Osteocyte (in vitro differentiated cells): ENCODE results near the gene ALDOB. TPM values are rescaled to one million over a fixed set of nuclear protein-coding genes. Genes with fewer than 3 reads are reported as not detected.
"Not testable (repeated sequence)": the region's sequence is repeated elsewhere in the genome, so short reads cannot be mapped to it uniquely, and the experiment has no call there.

Experiments used
- DNase-seq: peaks from one replicate; pipeline ENCODE4 v3.0.0; 2021; ENCODE audit warnings: mixed read lengths; ENCODE audit not compliant: unreplicated experiment; ENCODE audit errors: extremely low spot score
- H3K27ac Mint-ChIP-seq: one replicate; pipeline ENCODE4 v1.8.0; 2021; ENCODE audit warnings: mild to moderate bottlenecking, mixed read lengths; ENCODE audit not compliant: unreplicated experiment
- H3K27me3 Mint-ChIP-seq: one replicate; pipeline ENCODE4 v1.8.0; 2021; ENCODE audit warnings: mixed read lengths; ENCODE audit not compliant: unreplicated experiment
- H3K36me3 Mint-ChIP-seq: one replicate; pipeline ENCODE4 v1.8.0; 2021; ENCODE audit warnings: mixed read lengths; ENCODE audit not compliant: unreplicated experiment
- H3K4me1 Mint-ChIP-seq: one replicate; pipeline ENCODE4 v1.8.0; 2021; ENCODE audit warnings: mixed read lengths; ENCODE audit not compliant: unreplicated experiment
- H3K4me3 Mint-ChIP-seq: one replicate; pipeline ENCODE4 v1.8.0; 2021; ENCODE audit warnings: mild to moderate bottlenecking, moderate library complexity, mixed read lengths; ENCODE audit not compliant: unreplicated experiment
- H3K9me3 Mint-ChIP-seq: one replicate; pipeline ENCODE4 v1.8.0; 2021; ENCODE audit warnings: mixed read lengths; ENCODE audit not compliant: unreplicated experiment
- CTCF ChIP-seq: fragments of 200-600 bp; sonication (generic); IDR thresholded peaks from 2 replicates; pipeline ENCODE4 v1.5.0; 2021; ENCODE audit warnings: antibody characterized with exemption, mild to moderate bottlenecking, moderate library complexity
- total RNA-seq: library from RNA; stranded (reverse); gene quantifications from 2 replicates; pipeline ENCODE4 v1.2.1, GENCODE V29; 2021

ALDOB gene
- total RNA-seq, 1 donor from 2014 or later, result not detected

DNA sequence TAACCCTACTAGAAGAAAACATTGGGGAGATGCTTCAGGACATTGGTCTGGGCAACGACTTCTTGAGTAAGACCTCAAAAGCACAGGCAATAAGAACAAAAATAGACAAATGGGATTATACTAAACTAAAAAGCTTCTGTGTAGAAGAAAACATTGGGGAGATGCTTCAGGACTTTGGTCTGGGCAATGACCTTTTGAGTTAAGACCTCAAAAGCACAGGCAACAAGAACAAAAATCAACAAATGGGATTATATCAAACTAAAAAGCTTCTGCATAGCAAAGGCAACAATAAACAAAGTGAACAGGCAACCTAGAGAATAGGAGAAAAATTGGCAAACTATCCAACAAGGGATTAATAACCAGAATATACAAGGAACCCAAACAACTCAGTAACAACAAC is 40.9 kb downstream of the ALDOB start:
- peaks cover 18% of the 10 kb centered on the region for H3K4me1 Mint-ChIP-seq
- peaks cover 32% of the 10 kb centered on the region for H3K36me3 Mint-ChIP-seq
- no peak overlapping the region for H3K27ac Mint-ChIP-seq
- H3K9me3 Mint-ChIP-seq, result peaks cover 20% of the 10 kb centered on the region
- TF ChIP-seq CTCF, result no peak
- H3K4me3 Mint-ChIP-seq, result no peak overlapping the region
- no peak for DNase-seq
- H3K27me3 Mint-ChIP-seq, result no peaks in the 10 kb centered on the region

DNA sequence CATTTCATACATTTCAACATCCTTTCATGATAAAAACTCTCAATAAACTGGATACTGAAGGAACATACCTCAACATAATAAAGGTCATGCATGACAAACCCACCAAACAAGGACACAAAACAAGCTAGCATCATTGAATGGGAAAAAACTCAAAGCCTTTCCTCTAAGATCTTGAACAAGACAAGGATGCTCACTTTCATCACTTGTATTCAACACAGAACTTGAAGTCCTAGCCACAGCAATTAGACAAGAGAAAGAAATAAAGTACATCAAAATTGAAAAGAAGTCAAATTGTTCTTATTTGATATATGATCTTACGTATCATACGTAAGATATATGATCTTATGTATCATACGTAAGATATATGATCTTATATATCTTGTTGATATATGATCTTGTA is 42.4 kb downstream of the ALDOB start:
- peaks cover 20% of the 10 kb centered on the region for H3K9me3 Mint-ChIP-seq
- no peak for TF ChIP-seq CTCF
- H3K36me3 Mint-ChIP-seq, result peaks cover 37% of the 10 kb centered on the region

DNA sequence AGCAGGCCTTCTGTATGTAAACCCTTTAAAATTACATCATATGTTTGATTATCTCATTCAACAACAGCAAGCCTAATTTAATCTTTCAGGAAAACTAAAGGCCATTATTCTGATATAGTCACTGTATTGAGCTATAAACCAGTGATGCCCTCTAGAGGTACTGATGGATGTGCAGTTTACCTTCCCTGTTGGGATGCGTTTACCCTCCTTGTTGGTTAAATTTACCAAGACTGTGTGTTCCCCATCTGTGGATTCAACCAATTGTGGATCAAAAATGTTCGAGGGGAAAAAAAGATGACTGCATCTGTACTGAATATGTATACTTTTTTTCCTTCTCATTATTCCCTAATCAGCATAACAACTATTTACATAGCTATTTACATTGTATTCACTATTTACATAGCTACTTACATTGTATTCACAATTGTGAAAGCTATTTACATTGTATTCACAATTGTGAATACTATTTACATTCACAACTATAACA is 47.0 kb downstream of the ALDOB start:
- no peak overlapping the region for H3K27ac Mint-ChIP-seq
- H3K4me3 Mint-ChIP-seq, result no peak overlapping the region
- DNase-seq, result no peak
- peaks cover 36% of the 10 kb centered on the region for H3K36me3 Mint-ChIP-seq
- TF ChIP-seq CTCF, result no peak
- peaks cover 30% of the 10 kb centered on the region for H3K9me3 Mint-ChIP-seq
- H3K4me1 Mint-ChIP-seq, result no peaks in the 10 kb centered on the region
- no peaks in the 10 kb centered on the region for H3K27me3 Mint-ChIP-seq

More for the DNA sequence above, 42.4 kb downstream of the ALDOB start:
- Mint-ChIP-seq H3K4me1 (peaks cover 12% of the 10 kb centered on the region), H3K27ac (no peak overlapping the region), H3K4me3 (no peak overlapping the region), H3K27me3 (no peaks in the 10 kb centered on the region)
- no peak for DNase-seq

DNA sequence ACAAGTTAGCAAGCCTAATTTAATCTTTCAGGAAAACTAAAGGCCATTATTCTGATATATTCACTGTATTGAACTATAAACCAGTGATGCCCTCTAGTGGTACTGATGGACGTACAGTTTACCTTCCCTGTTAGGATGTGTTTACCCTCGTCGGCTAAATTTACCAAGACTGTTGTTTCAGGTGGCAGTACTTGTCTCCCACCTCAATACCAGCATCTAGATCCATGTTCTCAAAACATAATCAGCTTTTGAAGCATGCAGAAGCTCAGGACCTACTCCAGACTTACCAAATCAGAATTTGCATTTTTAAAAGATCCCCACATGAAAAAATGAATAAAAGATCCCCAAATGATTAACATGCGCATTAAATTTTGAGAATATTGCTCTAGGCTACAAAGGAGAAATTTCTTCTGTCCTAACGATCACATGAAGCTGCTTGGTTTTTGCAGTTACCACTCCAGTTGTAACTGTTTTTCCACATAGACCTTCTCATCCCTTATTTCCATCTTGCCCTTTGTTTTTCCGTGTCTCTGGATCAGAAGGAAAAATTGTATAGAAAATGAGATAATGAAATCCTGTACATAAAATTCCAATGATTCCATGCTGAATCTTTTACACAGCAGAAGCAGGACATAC is 47.6 kb downstream of the ALDOB start:
- TF ChIP-seq CTCF, result peak; percentile 55
- Mint-ChIP-seq H3K9me3 (peaks cover 27% of the 10 kb centered on the region), H3K4me3 (no peak overlapping the region), H3K27ac (no peak overlapping the region), H3K4me1 (no peaks in the 10 kb centered on the region), H3K27me3 (no peaks in the 10 kb centered on the region), H3K36me3 (peaks cover 34% of the 10 kb centered on the region)
- DNase-seq, result no peak

GRCh38 chr9:101384873-101385536 is 50.6 kb downstream of the ALDOB start, which contains the start of gene BAAT:
BAAT (minus strand) TSS chr9:101385006; CDS start chr9:101371404, 13,602 bp downstream.
- H3K9me3 Mint-ChIP-seq, result peaks cover 15% of the 10 kb centered on the region
- H3K4me1 Mint-ChIP-seq, DNase-seq, H3K27ac Mint-ChIP-seq, H3K4me3 Mint-ChIP-seq, H3K27me3 Mint-ChIP-seq: not testable (repeated sequence)
- peaks cover 17% of the 10 kb centered on the region for H3K36me3 Mint-ChIP-seq
